Measurements from ENCODE around the gene PKP4.

Gene PKP4

DNA sequence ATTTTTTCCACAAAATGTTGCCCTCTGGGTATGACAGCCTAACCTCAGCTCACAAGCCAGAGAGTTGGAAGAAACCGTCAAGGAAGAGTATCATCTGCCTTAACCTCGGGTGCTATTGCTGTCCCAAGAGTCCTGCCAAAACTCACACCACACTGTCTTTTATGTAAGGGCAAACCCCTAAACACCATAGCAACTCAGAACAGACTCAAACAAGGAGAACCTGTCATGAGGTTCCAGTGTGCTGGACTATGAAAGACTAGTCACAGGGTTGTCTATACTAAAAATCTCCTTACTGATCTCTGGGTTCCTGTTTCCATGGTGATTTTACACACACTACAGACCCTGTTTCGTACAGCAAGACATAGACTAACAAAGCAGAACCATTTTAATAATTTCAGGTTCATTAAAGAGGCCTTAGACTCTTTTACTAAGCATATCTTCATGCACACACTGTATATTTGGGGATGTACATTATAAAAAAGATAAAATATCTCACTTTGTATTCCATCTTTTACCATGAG lies 159.8 kb downstream of the PKP4 start:
- TF ChIP-seq, protein P1, sequence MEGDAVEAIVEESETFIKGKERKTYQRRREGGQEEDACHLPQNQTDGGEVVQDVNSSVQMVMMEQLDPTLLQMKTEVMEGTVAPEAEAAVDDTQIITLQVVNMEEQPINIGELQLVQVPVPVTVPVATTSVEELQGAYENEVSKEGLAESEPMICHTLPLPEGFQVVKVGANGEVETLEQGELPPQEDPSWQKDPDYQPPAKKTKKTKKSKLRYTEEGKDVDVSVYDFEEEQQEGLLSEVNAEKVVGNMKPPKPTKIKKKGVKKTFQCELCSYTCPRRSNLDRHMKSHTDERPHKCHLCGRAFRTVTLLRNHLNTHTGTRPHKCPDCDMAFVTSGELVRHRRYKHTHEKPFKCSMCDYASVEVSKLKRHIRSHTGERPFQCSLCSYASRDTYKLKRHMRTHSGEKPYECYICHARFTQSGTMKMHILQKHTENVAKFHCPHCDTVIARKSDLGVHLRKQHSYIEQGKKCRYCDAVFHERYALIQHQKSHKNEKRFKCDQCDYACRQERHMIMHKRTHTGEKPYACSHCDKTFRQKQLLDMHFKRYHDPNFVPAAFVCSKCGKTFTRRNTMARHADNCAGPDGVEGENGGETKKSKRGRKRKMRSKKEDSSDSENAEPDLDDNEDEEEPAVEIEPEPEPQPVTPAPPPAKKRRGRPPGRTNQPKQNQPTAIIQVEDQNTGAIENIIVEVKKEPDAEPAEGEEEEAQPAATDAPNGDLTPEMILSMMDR (IDR thresholded peaks at IDR 0.05; ENCODE audit: control extremely low read depth, extremely low read depth, low read depth, missing control alignments) = no peak
- DNase-seq (ENCODE audit: extremely low spot score) = no peak
- ChIA-PET POLR2A (no interaction called here), CTCF (no interaction called here)

DNA sequence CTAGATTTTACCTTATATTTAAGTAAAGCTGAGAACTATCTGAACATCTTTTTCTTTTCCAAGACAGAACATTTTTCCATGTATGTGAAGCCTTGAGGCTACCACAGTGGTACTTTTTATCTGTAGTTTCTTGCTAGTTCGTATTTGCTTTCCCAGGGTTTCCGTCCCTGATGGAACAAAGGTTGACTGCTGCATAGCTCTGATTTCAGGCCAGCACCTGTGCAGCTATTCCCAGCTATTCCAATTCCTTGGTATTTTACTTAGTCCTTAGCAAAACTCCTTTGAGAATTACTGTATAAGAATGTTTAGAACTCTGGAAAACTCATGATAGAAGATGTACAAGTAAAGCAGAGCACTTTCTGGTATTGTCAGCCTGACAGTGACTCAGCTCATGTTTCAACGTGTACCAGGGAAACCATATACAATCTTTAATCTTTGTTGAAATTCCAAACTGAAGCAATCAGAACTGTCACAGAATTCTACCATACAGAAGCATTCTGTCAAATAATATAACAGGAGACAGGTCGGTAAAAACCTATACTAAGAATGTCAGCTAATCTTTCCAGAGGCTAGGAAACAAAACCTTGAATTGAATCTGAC lies 162.2 kb downstream of the PKP4 start:
- POLR2A ChIA-PET = no interaction called here
- no peak for DNase-seq (ENCODE audit: extremely low spot score)
- TF ChIP-seq, protein P1 (IDR thresholded peaks at IDR 0.05; ENCODE audit: control extremely low read depth, extremely low read depth, low read depth, missing control alignments) = no peak
- CTCF ChIA-PET = interaction anchor here (0.8 to 1.9 kb wide), 10 partner anchors 9 to 135 kb away, joined by 3 to 6 read pairs (median 4); no protein-coding TSS in a partner anchor

DNA sequence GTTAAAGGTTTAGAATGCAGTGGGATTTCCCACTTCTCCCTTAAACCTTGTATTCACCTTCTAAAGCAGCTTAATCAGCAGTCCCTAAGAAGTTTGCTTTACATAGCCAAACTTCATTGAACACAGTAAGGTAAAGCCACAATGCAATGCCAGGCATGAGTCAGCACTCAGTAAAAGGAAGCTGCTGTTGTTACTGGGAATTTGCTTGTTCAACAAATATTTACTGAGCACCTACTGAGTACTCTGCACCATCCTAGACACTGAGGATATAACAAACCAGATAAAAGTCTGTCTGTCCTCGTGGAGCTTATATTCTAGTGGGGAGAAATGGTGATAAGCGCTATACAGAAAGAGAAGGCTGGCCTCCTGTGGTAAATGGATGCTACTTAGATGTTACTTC lies 162.7 kb downstream of the PKP4 start:
- CTCF ChIA-PET = interaction anchor here (1.0 to 1.9 kb wide), 6 partner anchors 10 to 31 kb away, joined by 3 to 6 read pairs (median 4); no protein-coding TSS in a partner anchor
- TF ChIP-seq, protein P1 (IDR thresholded peaks at IDR 0.05; ENCODE audit: control extremely low read depth, extremely low read depth, low read depth, missing control alignments) = no peak
- POLR2A ChIA-PET = no interaction called here
- no peak for DNase-seq (ENCODE audit: extremely low spot score)

DNA sequence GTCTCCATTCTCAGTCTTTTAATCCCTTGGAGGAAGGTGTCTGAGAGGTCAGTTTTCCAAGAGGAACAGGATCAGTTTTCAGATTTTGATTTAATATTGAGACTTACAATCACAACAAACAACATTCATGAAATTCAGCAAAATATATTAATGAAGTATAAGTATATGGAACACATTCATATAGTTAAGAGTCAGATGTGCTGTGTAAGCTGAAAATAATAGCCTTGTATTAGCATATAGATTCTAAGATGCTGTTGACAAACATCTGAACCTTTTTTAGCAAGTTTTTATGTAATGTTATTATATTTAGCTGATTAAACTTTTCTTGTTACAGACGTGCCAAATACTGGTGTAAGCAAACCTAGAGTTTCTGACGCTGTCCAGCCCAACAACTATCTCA lies 163.9 kb downstream of the PKP4 start:
- no peak for DNase-seq (ENCODE audit: extremely low spot score)
- TF ChIP-seq, protein P1 (IDR thresholded peaks at IDR 0.05; ENCODE audit: control extremely low read depth, extremely low read depth, low read depth, missing control alignments) = no peak
- CTCF ChIA-PET = interaction anchor here (0.8 to 1.5 kb wide), 2 partner anchors 9 to 17 kb away, joined by 3 to 4 read pairs; no protein-coding TSS in a partner anchor
- POLR2A ChIA-PET = no interaction called here

DNA sequence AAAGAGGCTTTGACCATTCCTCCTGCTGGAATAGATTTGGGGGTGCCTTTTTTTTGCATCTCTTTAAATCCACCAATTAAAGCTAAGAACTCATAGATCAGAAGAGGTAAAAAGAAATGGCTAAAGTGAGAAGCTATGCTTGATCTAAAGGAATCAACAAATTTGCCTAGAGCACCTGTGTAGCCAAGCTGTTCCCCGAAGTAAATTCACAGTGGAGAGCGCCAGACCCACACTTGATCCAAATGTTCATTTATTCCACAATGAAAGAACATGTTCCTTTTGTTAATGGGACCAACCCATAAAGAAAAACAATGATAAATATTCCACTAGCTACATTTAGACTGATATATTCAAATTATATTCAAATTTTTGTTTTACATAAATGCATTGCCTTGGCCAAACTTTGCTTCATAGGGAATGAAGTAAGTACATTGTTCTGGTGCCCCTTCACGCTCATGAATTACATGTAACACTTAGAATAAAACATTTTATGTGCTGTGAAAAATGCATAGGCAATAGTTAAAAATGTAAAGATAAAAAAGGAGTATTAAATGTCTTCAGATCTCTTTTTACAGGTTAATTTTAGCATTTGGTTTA lies 167.4 kb downstream of the PKP4 start:
- ChIA-PET CTCF (no interaction called here), POLR2A (no interaction called here)
- TF ChIP-seq, protein P1 (IDR thresholded peaks at IDR 0.05; ENCODE audit: control extremely low read depth, extremely low read depth, low read depth, missing control alignments) = no peak
- DNase-seq (ENCODE audit: extremely low spot score) = no peak

DNA sequence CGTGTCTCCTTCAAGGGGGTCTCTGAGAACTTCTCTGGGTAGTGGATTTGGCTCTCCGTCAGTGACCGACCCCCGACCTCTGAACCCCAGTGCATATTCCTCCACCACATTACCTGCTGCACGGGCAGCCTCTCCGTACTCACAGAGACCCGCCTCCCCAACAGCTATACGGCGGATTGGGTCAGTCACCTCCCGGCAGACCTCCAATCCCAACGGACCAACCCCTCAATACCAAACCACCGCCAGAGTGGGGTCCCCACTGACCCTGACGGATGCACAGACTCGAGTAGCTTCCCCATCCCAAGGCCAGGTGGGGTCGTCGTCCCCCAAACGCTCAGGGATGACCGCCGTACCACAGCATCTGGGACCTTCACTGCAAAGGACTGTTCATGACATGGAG lies 168.2 kb downstream of the PKP4 start:
- CTCF ChIA-PET = no interaction called here
- DNase-seq (ENCODE audit: extremely low spot score) = no peak
- TF ChIP-seq, protein P1 (IDR thresholded peaks at IDR 0.05; ENCODE audit: control extremely low read depth, extremely low read depth, low read depth, missing control alignments) = no peak
- POLR2A ChIA-PET = no interaction called here
